Measurements from ENCODE around the gene RNGTT. TPM values are rescaled to one million over a fixed set of nuclear protein-coding genes. Genes with fewer than 3 reads are reported as not detected.

RNGTT gene
- polyA plus RNA-seq, 1 donor (not counting 4 experiments of a cell fraction or from before 2014, with no cell fraction given), result 9.7 TPM

DNA sequence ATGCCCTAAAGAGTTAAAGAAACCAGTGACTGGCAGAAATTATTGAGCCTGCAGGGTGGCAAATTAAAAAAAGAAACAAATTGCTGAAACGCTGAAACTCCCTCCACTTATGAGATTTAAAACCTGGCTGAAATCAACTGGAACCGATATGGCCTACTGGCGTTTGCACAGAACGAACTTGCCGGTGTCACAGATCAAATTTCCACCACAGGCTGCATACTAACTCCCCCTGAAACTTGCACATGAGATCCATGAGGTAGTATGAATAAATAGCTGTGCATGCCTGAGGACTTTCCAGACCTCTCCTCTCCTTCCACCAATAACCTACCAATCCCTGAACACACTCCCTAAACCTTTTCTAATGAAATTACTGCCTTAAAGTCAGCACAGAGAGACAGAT, 150.4 kb downstream of the RNGTT start:
- H4K20me1 ChIP-seq (ENCODE audit: control insufficient read depth, extremely low read depth, insufficient read depth, low read length), result no peaks in the 10 kb centered on the region
- H3K27ac ChIP-seq (ENCODE audit: control insufficient read depth, insufficient read depth, low read length), result no peak overlapping the region
- H3K4me1 ChIP-seq (ENCODE audit: control insufficient read depth, extremely low read depth, insufficient read depth, low read length), result no peaks in the 10 kb centered on the region
- H3K4me3 ChIP-seq (ENCODE audit: control insufficient read depth in 2 of 3, extremely low read depth in 1 of 3, insufficient read depth in 2 of 3, low read depth in 1 of 3, low read length in 3 of 3), result no peak overlapping the region
- dilution Hi-C loops (cut with MboI; ENCODE audit: extremely low pct_ligation_motif_present, low sequenced_read_pairs), result no loop called here
- H3K79me2 ChIP-seq (ENCODE audit: control insufficient read depth, insufficient read depth, low read length), result no peaks in the 10 kb centered on the region
- DNase-seq (ENCODE audit: low read depth, low spot score) (no peak), FAIRE-seq (no peak)
- H3K36me3 ChIP-seq (ENCODE audit: control insufficient read depth in 2 of 2, extremely low read depth in 1 of 2, insufficient read depth in 2 of 2, low read length in 2 of 2), result no peaks in the 10 kb centered on the region
- TF ChIP-seq EZH2 (IDR thresholded peaks at IDR 0.05; ENCODE audit: low read length), result no peak
- TF ChIP-seq, protein P1, sequence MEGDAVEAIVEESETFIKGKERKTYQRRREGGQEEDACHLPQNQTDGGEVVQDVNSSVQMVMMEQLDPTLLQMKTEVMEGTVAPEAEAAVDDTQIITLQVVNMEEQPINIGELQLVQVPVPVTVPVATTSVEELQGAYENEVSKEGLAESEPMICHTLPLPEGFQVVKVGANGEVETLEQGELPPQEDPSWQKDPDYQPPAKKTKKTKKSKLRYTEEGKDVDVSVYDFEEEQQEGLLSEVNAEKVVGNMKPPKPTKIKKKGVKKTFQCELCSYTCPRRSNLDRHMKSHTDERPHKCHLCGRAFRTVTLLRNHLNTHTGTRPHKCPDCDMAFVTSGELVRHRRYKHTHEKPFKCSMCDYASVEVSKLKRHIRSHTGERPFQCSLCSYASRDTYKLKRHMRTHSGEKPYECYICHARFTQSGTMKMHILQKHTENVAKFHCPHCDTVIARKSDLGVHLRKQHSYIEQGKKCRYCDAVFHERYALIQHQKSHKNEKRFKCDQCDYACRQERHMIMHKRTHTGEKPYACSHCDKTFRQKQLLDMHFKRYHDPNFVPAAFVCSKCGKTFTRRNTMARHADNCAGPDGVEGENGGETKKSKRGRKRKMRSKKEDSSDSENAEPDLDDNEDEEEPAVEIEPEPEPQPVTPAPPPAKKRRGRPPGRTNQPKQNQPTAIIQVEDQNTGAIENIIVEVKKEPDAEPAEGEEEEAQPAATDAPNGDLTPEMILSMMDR (optimal IDR thresholded peaks at IDR 0.05 in 1 of 3, IDR thresholded peaks at IDR 0.05 in 1 of 3, conservative IDR thresholded peaks at IDR 0.05 in 1 of 3; ENCODE audit: extremely low read depth in 1 of 3, insufficient read depth in 2 of 3, low read length in 3 of 3), result no peak
- no peak overlapping the region for H2AFZ ChIP-seq (ENCODE audit: control insufficient read depth, low read length)
- no peak overlapping the region for H3K9ac ChIP-seq (ENCODE audit: control insufficient read depth, extremely low read depth, insufficient read depth, low read length)
- H3K4me2 ChIP-seq (ENCODE audit: control insufficient read depth, extremely low read depth, insufficient read depth, low read depth, low read length), result no peak overlapping the region
- H3K9me1 ChIP-seq (ENCODE audit: control insufficient read depth, extremely low read depth, insufficient read depth, low read length), result no peaks in the 10 kb centered on the region
- H3K27me3 ChIP-seq (ENCODE audit: control insufficient read depth, extremely low read depth, insufficient read depth, low read length), result no peaks in the 10 kb centered on the region
- no peaks in the 10 kb centered on the region for H3K9me3 ChIP-seq (ENCODE audit: control insufficient read depth, low read depth, low read length)

DNA sequence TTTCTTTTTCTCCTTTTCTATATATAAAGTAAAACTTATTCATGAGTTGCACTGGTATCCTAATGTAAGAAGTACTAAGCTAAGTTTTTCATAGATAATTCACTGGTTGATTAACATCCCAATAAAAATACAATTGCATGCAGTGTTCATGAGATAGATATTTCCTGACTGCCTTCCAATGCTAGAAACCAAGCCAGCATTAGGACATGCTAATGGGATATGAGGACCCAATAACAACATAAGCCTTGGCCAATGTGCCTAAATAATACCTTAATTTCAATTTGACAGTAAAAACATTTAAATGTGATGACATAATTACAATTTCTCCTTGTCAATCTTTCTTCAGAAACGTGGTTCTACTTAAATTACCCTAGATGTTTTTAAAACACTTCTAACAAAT, 152.7 kb downstream of the RNGTT start:
- no peak overlapping the region for H3K27ac ChIP-seq (ENCODE audit: control insufficient read depth, insufficient read depth, low read length)
- H3K4me1 ChIP-seq (ENCODE audit: control insufficient read depth, extremely low read depth, insufficient read depth, low read length), result no peaks in the 10 kb centered on the region
- H3K4me2 ChIP-seq (ENCODE audit: control insufficient read depth, extremely low read depth, insufficient read depth, low read depth, low read length), result no peak overlapping the region
- H3K27me3 ChIP-seq (ENCODE audit: control insufficient read depth, extremely low read depth, insufficient read depth, low read length), result no peaks in the 10 kb centered on the region
- no peaks in the 10 kb centered on the region for H3K36me3 ChIP-seq (ENCODE audit: control insufficient read depth in 2 of 2, extremely low read depth in 1 of 2, insufficient read depth in 2 of 2, low read length in 2 of 2)
- H3K79me2 ChIP-seq (ENCODE audit: control insufficient read depth, insufficient read depth, low read length), result no peaks in the 10 kb centered on the region
- no peaks in the 10 kb centered on the region for H3K9me1 ChIP-seq (ENCODE audit: control insufficient read depth, extremely low read depth, insufficient read depth, low read length)
- H4K20me1 ChIP-seq (ENCODE audit: control insufficient read depth, extremely low read depth, insufficient read depth, low read length), result no peaks in the 10 kb centered on the region
- no peak overlapping the region for H3K9ac ChIP-seq (ENCODE audit: control insufficient read depth, extremely low read depth, insufficient read depth, low read length)
- no peak overlapping the region for H2AFZ ChIP-seq (ENCODE audit: control insufficient read depth, low read length)
- dilution Hi-C loops (cut with MboI; ENCODE audit: extremely low pct_ligation_motif_present, low sequenced_read_pairs), result no loop called here
- no peak overlapping the region for H3K4me3 ChIP-seq (ENCODE audit: control insufficient read depth in 2 of 3, extremely low read depth in 1 of 3, insufficient read depth in 2 of 3, low read depth in 1 of 3, low read length in 3 of 3)
- TF ChIP-seq, protein P1 (optimal IDR thresholded peaks at IDR 0.05 in 1 of 3, IDR thresholded peaks at IDR 0.05 in 1 of 3, conservative IDR thresholded peaks at IDR 0.05 in 1 of 3; ENCODE audit: extremely low read depth in 1 of 3, insufficient read depth in 2 of 3, low read length in 3 of 3), result no peak
- no peak for TF ChIP-seq EZH2 (IDR thresholded peaks at IDR 0.05; ENCODE audit: low read length)
- FAIRE-seq (no peak), DNase-seq (ENCODE audit: low read depth, low spot score) (no peak)
- H3K9me3 ChIP-seq (ENCODE audit: control insufficient read depth, low read depth, low read length), result peaks cover 2% of the 10 kb centered on the region
